ENCODE results near the gene UBQLN3. TPM values are rescaled to one million over a fixed set of nuclear protein-coding genes. Genes with fewer than 3 reads are reported as not detected.

The UBQLN3 gene
- total and polyA plus RNA-seq, 2 of the 13 experiments (the other 11 are each of a cell fraction or from before 2014, with no cell fraction given): 0.08 TPM; not detected in 1

GRCh38 chr11:5524756-5525155 lies 15.0 kb upstream of the UBQLN3 start:
- ChIA-PET POLR2A (no interaction called here), CTCF (ENCODE audit: low intra/inter-chr PET ratio, low total read pairs) (no interaction called here)
- 9% methylated on average over 3 of the region's 3 CpGs for WGBS (ENCODE audit: low lambda C conversion rate)
- no peaks in the 10 kb centered on the region for H3K36me3 ChIP-seq (replicated peaks in 1 of 2; ENCODE audit: control insufficient read depth in 1 of 2, insufficient read depth in 2 of 2, low read length in 2 of 2)
- no peak overlapping the region for H2AFZ ChIP-seq (ENCODE audit: low read length)
- no peaks in the 10 kb centered on the region for H3K4me1 ChIP-seq (ENCODE audit: insufficient read depth, low read length)
- peaks cover 0 to 15% of the 10 kb centered on the region in 2 experiments; a peak in 2 of 5 replicates for H3K27me3 ChIP-seq (ENCODE audit: control insufficient read depth in 1 of 2, insufficient read depth in 2 of 2, low read length in 2 of 2)
- no peak overlapping the region for H3K4me2 ChIP-seq (ENCODE audit: low read depth, low read length)
- no peak overlapping the region for H3K27ac ChIP-seq (ENCODE audit: extremely low read length, insufficient read depth, low read length)
- intact Hi-C loops (cut with micrococcal nuclease; ENCODE audit: unreplicated experiment): no loop called here
- no peaks in the 10 kb centered on the region for H3K9me3 ChIP-seq (ENCODE audit: low read length)
- no peak for FAIRE-seq
- no TSS peak for BruUV-seq (replicated peaks)
- H3K9ac ChIP-seq (ENCODE audit: insufficient read depth, low read depth, low read length): no peak overlapping the region
- in situ Hi-C loops (cut with HindIII; ENCODE audit: extremely low pct_ligation_motif_present, low pct_unique_long_range_greater_than_20kb): no loop called here
- TF ChIP-seq DMAP1 (CRISPR knock-in tag; IDR thresholded peaks at IDR 0.05): no peak
- TF ChIP-seq ARID5B (CRISPR knock-in tag; IDR thresholded peaks at IDR 0.05): no peak
- TF ChIP-seq ONECUT2 (CRISPR knock-in tag; IDR thresholded peaks at IDR 0.05): no peak
- TF ChIP-seq HDAC1 (CRISPR knock-in tag; IDR thresholded peaks at IDR 0.05): no peak
- no peak for TF ChIP-seq ZNF354B (CRISPR knock-in tag; IDR thresholded peaks at IDR 0.05)
- no peak for TF ChIP-seq PAWR (CRISPR knock-in tag; IDR thresholded peaks at IDR 0.05; ENCODE audit: borderline replicate concordance)
- no peak for TF ChIP-seq ATRX (CRISPR knock-in tag; IDR thresholded peaks at IDR 0.05; ENCODE audit: borderline replicate concordance)
- no peak for TF ChIP-seq ZNF644 (CRISPR knock-in tag; IDR thresholded peaks at IDR 0.05; ENCODE audit: low read depth)
- TF ChIP-seq CCDC6 (CRISPR knock-in tag; IDR thresholded peaks at IDR 0.05): no peak
- no peak for TF ChIP-seq SSRP1 (CRISPR knock-in tag; IDR thresholded peaks at IDR 0.05)
- no peak for TF ChIP-seq KDM2A (CRISPR knock-in tag; IDR thresholded peaks at IDR 0.05; ENCODE audit: borderline replicate concordance, low read depth)
- TF ChIP-seq PLRG1 (conservative IDR thresholded peaks at IDR 0.05): no peak
- no peak for TF ChIP-seq BATF2 (CRISPR knock-in tag; IDR thresholded peaks at IDR 0.05)
- TF ChIP-seq ZNF143 (CRISPR knock-in tag; IDR thresholded peaks at IDR 0.05): no peak
- TF ChIP-seq ZNF333 (CRISPR knock-in tag; IDR thresholded peaks at IDR 0.05; ENCODE audit: borderline replicate concordance): no peak
- ATAC-seq: no peak
- DNase-seq (ENCODE audit: low spot score): no peak
- no peaks in the 10 kb centered on the region for H4K20me1 ChIP-seq (ENCODE audit: insufficient read depth, low read length)
- no peaks in the 10 kb centered on the region for H3K79me2 ChIP-seq (ENCODE audit: insufficient read depth, low read length)
- H3K4me3 ChIP-seq (replicated peaks in 1 of 3; ENCODE audit: insufficient read depth in 1 of 3, low read depth in 2 of 3, low read length in 3 of 3): no peak overlapping the region
